OCI-LY3 (cell line): ENCODE results near the gene KLF3.

Experiments used
- H2AFZ ChIP-seq: fragments of 200-600, 300-600 bp; shearing (Covaris generic); 2 replicates; pipeline ENCODE4 v1.6.0; 2014; ENCODE audit warnings: antibody characterized with exemption, low read depth, low read length
- H3K27ac ChIP-seq: fragments of 200-600, 300-600 bp; sonication (generic); 2 replicates; pipeline ENCODE4 v1.5.1; 2014; ENCODE audit warnings: mild to moderate bottlenecking, low read length, moderate library complexity, mixed read lengths
- H3K27me3 ChIP-seq: fragments of 200-600, 300-600 bp; sonication (generic); 2 replicates; pipeline ENCODE4 v1.6.1; 2014; ENCODE audit warnings: low read depth, low read length, mixed read lengths
- H3K36me3 ChIP-seq: fragments of 200-600, 300-600 bp; sonication (generic); replicated peaks from 2 replicates; pipeline ENCODE3; 2014; ENCODE audit warnings: low read depth, low read length, mixed read lengths
- H3K4me1 ChIP-seq: fragments of 300-600, 200-600 bp; sonication (generic); 2 replicates; pipeline ENCODE4 v1.6.1; 2014; ENCODE audit warnings: low read length, mixed read lengths
- H3K4me2 ChIP-seq: fragments of 200-600, 300-600 bp; sonication (generic); 2 replicates; pipeline ENCODE4 v1.6.1; 2014; ENCODE audit warnings: low read length, mixed read lengths
- H3K4me3 ChIP-seq: fragments of 300-600, 200-600 bp; sonication (generic); 2 replicates; pipeline ENCODE4 v1.5.1; 2014; ENCODE audit warnings: antibody characterized with exemption, mild to moderate bottlenecking, low read length, moderate library complexity
- H3K79me2 ChIP-seq: fragments of 300-600, 200-600 bp; shearing (Covaris generic); 2 replicates; pipeline ENCODE4 v1.6.1; 2014; ENCODE audit warnings: mild to moderate bottlenecking, low read length, mixed read lengths
- H3K9ac ChIP-seq: fragments of 300-600, 200-600 bp; shearing (Covaris generic); 2 replicates; pipeline ENCODE4 v1.6.0; 2014; ENCODE audit warnings: mild to moderate bottlenecking, low read length, moderate library complexity
- H3K9me3 ChIP-seq: fragments of 200-600, 300-600 bp; shearing (Covaris generic); 2 replicates; pipeline ENCODE4 v1.6.1; 2014; ENCODE audit warnings: low read length, mixed read lengths; ENCODE audit not compliant: insufficient read depth
- H4K20me1 ChIP-seq: fragments of 200-600, 300-600 bp; sonication (generic); 2 replicates; pipeline ENCODE4 v1.6.1; 2016; ENCODE audit warnings: low read length, mixed read lengths; ENCODE audit not compliant: insufficient read depth
- EZH2phosphoT487 ChIP-seq: fragments of 200-600 bp; shearing (Covaris generic); IDR thresholded peaks from 2 replicates; pipeline ENCODE4 v1.6.1; 2018; ENCODE audit warnings: antibody characterized with exemption, mixed run types, low read depth
- TF ChIP-seq, protein P1 (sequence below): fragments of 200-600, 300-600 bp; sonication (generic); IDR thresholded peaks from 2 replicates; pipeline ENCODE4 v1.5.1; 2014; ENCODE audit warnings: antibody characterized with exemption, low read length, low read depth

The KLF3 gene

DNA sequence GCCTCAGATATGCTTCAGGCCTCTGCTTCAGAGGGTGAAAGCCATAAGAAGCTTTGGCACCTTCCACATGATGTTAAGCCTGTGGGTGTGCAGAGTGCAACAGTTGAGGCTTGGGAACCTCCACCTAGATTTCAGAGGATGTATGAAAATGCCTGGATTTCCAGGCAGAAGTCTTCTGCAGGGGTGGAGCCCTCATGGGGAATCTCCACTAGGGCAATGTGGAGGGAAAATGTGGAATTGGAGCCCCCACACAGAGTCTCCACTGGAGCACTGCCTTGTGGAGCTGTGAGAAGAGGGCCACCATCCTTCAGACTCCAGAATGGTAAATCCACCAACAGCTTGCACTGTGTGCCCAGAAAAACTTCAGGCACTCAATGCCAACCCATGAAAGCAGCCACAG is 83.6 kb downstream of the KLF3 start:
- TF ChIP-seq EZH2phosphoT487, result no peak
- TF ChIP-seq, protein P1, sequence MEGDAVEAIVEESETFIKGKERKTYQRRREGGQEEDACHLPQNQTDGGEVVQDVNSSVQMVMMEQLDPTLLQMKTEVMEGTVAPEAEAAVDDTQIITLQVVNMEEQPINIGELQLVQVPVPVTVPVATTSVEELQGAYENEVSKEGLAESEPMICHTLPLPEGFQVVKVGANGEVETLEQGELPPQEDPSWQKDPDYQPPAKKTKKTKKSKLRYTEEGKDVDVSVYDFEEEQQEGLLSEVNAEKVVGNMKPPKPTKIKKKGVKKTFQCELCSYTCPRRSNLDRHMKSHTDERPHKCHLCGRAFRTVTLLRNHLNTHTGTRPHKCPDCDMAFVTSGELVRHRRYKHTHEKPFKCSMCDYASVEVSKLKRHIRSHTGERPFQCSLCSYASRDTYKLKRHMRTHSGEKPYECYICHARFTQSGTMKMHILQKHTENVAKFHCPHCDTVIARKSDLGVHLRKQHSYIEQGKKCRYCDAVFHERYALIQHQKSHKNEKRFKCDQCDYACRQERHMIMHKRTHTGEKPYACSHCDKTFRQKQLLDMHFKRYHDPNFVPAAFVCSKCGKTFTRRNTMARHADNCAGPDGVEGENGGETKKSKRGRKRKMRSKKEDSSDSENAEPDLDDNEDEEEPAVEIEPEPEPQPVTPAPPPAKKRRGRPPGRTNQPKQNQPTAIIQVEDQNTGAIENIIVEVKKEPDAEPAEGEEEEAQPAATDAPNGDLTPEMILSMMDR, result no peak
- Histone ChIP-seq H3K27me3 (no peaks in the 10 kb centered on the region), H2AFZ (no peak overlapping the region), H3K27ac (no peak overlapping the region), H3K4me2 (no peak overlapping the region), H3K79me2 (no peaks in the 10 kb centered on the region), H4K20me1 (no peaks in the 10 kb centered on the region), H3K9me3 (0 out of 2 replicates have a peak, but pooled peaks cover 3% of the 10 kb centered on the region), H3K36me3 (peaks cover 10% of the 10 kb centered on the region), H3K4me1 (peaks cover 22% of the 10 kb centered on the region), H3K4me3 (no peak overlapping the region), H3K9ac (no peak overlapping the region)

DNA sequence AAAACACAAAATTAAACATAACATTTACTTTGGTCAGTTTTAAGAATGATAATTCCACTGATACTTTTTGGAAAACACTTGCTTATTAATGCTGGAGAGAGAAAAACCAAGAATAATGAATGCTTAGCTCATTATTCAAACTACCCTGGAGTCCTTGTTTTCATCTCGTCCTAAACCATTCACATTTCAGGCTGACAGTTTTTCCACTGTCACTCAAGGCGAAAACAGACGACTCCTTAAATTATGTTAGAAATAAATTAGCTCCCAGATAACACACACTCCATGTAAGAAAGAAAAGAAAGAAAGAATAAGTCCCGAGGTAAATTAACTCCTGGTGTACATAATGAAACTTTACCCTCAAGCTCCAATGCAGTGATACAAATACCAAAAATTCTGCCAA is 85.3 kb downstream of the KLF3 start:
- Histone ChIP-seq H4K20me1 (no peaks in the 10 kb centered on the region), H3K79me2 (no peaks in the 10 kb centered on the region), H3K4me3 (no peak overlapping the region), H2AFZ (no peak overlapping the region), H3K27ac (no peak overlapping the region), H3K4me2 (no peak overlapping the region), H3K27me3 (no peaks in the 10 kb centered on the region), H3K4me1 (peaks cover 5% of the 10 kb centered on the region), H3K9me3 (0 out of 2 replicates have a peak, but pooled peaks cover 3% of the 10 kb centered on the region), H3K9ac (no peak overlapping the region), H3K36me3 (peaks cover 10% of the 10 kb centered on the region)
- TF ChIP-seq, protein P1, result no peak
